Gastroesophageal sphincter (tissue), 4 donors: ENCODE measurements around the gene RYR2. TPM values are rescaled to one million over a fixed set of nuclear protein-coding genes. Genes with fewer than 3 reads are reported as not detected.

ENCODE experiments used
- ATAC-seq: fragments of 150-250 bp; one replicate; pipeline ENCODE4 v1.9.1; 2016; ENCODE audit warnings: mild to moderate bottlenecking, moderate library complexity
- H3K27ac ChIP-seq, 4 donors: fragments of 200-600 bp; sonication (generic) in 3 of 4; 1 replicate in 3 of 4; 2 replicates in 1 of 4; pipeline ENCODE4 v1.5.1; 2016 to 2019
- H3K27me3 ChIP-seq: fragments of 200-600 bp; sonication (generic); one replicate; pipeline ENCODE4 v1.5.1; 2019
- H3K36me3 ChIP-seq, 2 donors: fragments of 200-600 bp; sonication (generic); one replicate each; pipeline ENCODE4 v1.5.1; 2019; ENCODE audit warnings: control low read depth in 1 of 2
- H3K4me1 ChIP-seq, 3 donors: fragments of 200-600 bp; sonication (generic); 1 replicate in 2 of 3; 2 replicates in 1 of 3; pipeline ENCODE4 v1.5.1; 2016 to 2019; ENCODE audit warnings: control low read depth in 2 of 3
- H3K4me3 ChIP-seq, 2 donors: fragments of 200-600 bp; sonication (generic); one replicate each; pipeline ENCODE4 v1.5.1; 2019; ENCODE audit warnings: mild to moderate bottlenecking in 1 of 2, moderate library complexity in 1 of 2
- H3K9me3 ChIP-seq, 3 donors: fragments of 200-600 bp; sonication (generic); one replicate each; pipeline ENCODE4 v1.5.1; 2017 to 2019; ENCODE audit warnings: control low read depth in 2 of 3
- EP300 ChIP-seq: sonication (generic); formaldehyde crosslinking; IDR thresholded peaks from one replicate; pipeline ENCODE4 v1.6.1; 2017; ENCODE audit warnings: antibody characterized with exemption, mild to moderate bottlenecking
- POLR2A ChIP-seq, 2 donors: fragments of 450-650 bp; IDR thresholded peaks; one replicate each; pipeline ENCODE4 v1.6.1; 2017; ENCODE audit warnings: antibody characterized with exemption in 2 of 2, mild to moderate bottlenecking in 2 of 2, moderate library complexity in 1 of 2
- POLR2AphosphoS5 ChIP-seq: sonication (generic); formaldehyde crosslinking; IDR thresholded peaks from one replicate; pipeline ENCODE4 v1.6.1; 2017; ENCODE audit warnings: antibody characterized with exemption
- WGBS, 2 donors: methylation state at CpG; one replicate each; pipeline ENCODE4 v1.1.5; 2018; ENCODE audit warnings: low coverage in 1 of 2; 5-methylcytosine and 5-hydroxymethylcytosine counted together
- total RNA-seq, 4 donors: library from RNA; depleted of rRNA; stranded (reverse); fragments of >200 nt; gene quantifications; one replicate each; pipeline ENCODE4 v1.1.0, GENCODE V29; 2016
- TF ChIP-seq, protein P1 (sequence below), 4 experiments: fragments of 200-600 bp in 2 of 4; fragments of 450-650 bp in 2 of 4; sonication (generic) in 1 of 4; IDR thresholded peaks; one replicate each; pipeline ENCODE4 v1.5.1; 2017 to 2019; ENCODE audit warnings: antibody characterized with exemption in 4 of 4, mild to moderate bottlenecking in 2 of 4, moderate library complexity in 2 of 4

RYR2 gene
- total RNA-seq, 4 donors from 2014 or later: 27.4 to 78.8 (median 42.7) TPM

GRCh38 chr1:237690656-237691055 is 648.7 kb downstream of the RYR2 start:
- TF ChIP-seq, protein P1, sequence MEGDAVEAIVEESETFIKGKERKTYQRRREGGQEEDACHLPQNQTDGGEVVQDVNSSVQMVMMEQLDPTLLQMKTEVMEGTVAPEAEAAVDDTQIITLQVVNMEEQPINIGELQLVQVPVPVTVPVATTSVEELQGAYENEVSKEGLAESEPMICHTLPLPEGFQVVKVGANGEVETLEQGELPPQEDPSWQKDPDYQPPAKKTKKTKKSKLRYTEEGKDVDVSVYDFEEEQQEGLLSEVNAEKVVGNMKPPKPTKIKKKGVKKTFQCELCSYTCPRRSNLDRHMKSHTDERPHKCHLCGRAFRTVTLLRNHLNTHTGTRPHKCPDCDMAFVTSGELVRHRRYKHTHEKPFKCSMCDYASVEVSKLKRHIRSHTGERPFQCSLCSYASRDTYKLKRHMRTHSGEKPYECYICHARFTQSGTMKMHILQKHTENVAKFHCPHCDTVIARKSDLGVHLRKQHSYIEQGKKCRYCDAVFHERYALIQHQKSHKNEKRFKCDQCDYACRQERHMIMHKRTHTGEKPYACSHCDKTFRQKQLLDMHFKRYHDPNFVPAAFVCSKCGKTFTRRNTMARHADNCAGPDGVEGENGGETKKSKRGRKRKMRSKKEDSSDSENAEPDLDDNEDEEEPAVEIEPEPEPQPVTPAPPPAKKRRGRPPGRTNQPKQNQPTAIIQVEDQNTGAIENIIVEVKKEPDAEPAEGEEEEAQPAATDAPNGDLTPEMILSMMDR (IDR thresholded peaks at IDR 0.05): no peak
- TF ChIP-seq EP300: no peak
- TF ChIP-seq POLR2A (IDR thresholded peaks at IDR 0.05): no peak
- TF ChIP-seq POLR2AphosphoS5: no peak
- Histone ChIP-seq H3K4me3 (no peak overlapping the region), H3K27ac (no peak overlapping the region), H3K27me3 (no peaks in the 10 kb centered on the region), H3K9me3 (no peaks in the 10 kb centered on the region), H3K4me1 (peaks cover 0 to 10% (median 0%) of the 10 kb centered on the region in 3 donors), H3K36me3 (no peaks in the 10 kb centered on the region)
- ATAC-seq: no peak
- WGBS, 2 donors: 93% methylated on average over 2 of the region's 2 CpGs; no CpG with 5 or more reads in 1 of the 2 donors

DNA sequence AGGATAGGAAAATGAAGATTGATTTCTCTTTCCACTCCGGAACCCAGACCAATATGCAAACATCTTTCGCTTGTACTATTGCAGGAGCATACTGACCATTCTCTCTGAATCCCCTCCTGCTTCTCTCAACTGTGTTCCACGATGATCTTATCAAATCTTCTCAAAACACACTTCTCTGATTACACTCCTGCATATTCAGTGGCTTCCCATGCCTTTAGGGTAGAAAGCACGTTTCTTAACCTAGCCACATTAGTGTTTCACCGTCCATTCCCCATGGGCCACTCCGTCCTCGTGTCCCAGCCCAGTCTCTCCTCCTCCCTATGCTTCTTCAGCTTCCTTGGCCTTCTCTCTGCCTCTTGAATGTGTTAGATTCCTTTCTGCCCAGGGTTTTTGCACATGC is 650.3 kb downstream of the RYR2 start:
- no peak overlapping the region for H3K27ac ChIP-seq

DNA sequence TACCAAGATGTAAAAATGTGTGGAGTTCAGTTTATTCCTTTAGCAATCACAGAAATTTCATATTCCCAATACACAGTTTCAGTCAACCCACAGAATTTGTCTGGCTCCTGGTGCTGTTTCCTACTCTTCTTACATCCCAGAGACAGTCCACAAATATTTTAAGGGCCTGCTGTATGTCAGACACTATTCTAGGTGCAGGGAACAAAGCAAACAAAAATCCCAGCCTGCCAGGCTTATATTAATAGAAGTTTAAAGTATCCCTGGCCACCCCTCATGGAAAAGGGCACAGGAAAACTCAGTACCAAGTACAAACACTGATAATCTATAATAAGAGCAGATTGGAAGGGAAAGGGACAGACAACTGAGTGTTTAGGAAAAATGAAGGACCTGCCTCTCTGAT is 653.9 kb downstream of the RYR2 start:
- H3K27ac ChIP-seq: no peak overlapping the region
- no peak for TF ChIP-seq POLR2AphosphoS5
- TF ChIP-seq EP300: no peak
- ATAC-seq: no peak

More for the DNA sequence above, 650.3 kb downstream of the RYR2 start:
- no peak for TF ChIP-seq POLR2A (IDR thresholded peaks at IDR 0.05)
- no peak for TF ChIP-seq POLR2AphosphoS5
- no peak for TF ChIP-seq EP300
- TF ChIP-seq, protein P1 (IDR thresholded peaks at IDR 0.05): no peak
- Histone ChIP-seq H3K36me3 (no peaks in the 10 kb centered on the region), H3K4me1 (peaks cover 0 to 12% (median 0%) of the 10 kb centered on the region in 3 donors), H3K27me3 (no peaks in the 10 kb centered on the region), H3K9me3 (no peaks in the 10 kb centered on the region), H3K4me3 (no peak overlapping the region)
- 62 to 70% methylated on average over 7 of the region's 7 CpGs for WGBS, 2 donors
- ATAC-seq: no peak

DNA sequence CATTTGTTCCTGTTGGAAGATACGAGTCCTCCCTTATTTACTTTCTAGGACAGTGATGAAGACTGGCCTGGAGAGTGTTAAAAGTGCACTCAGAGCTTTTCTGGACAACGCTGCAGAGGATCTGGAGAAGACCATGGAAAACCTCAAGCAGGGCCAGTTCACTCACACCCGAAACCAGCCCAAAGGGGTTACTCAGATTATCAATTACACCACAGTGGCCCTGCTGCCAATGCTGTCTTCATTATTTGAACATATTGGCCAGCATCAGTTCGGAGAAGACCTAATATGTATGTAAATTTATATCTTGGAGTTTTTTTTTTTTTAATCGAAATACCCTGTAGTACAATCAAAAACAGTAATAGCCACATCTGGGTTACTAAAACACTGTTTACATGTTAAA is 658.2 kb downstream of the RYR2 start:
- no peaks in the 10 kb centered on the region for H3K36me3 ChIP-seq
- no peak for ATAC-seq
- peaks cover 0 to 3% (median 0%) of the 10 kb centered on the region in 3 donors for H3K4me1 ChIP-seq
- H3K9me3 ChIP-seq: no peaks in the 10 kb centered on the region
- TF ChIP-seq EP300 (no peak), POLR2A (IDR thresholded peaks at IDR 0.05) (no peak)
- TF ChIP-seq, protein P1 (IDR thresholded peaks at IDR 0.05): no peak
- H3K27ac ChIP-seq: no peak overlapping the region
- H3K27me3 ChIP-seq: no peaks in the 10 kb centered on the region
- no peak overlapping the region for H3K4me3 ChIP-seq
- WGBS, 2 donors: 37 to 56% methylated on average over 2 to 5 of the region's 5 CpGs

More for the DNA sequence above, 653.9 kb downstream of the RYR2 start:
- no peak overlapping the region for H3K4me3 ChIP-seq
- H3K9me3 ChIP-seq: no peaks in the 10 kb centered on the region
- no peaks in the 10 kb centered on the region for H3K36me3 ChIP-seq
- H3K4me1 ChIP-seq: peaks cover 0 to 3% (median 0%) of the 10 kb centered on the region in 3 donors
- H3K27me3 ChIP-seq: no peaks in the 10 kb centered on the region

DNA sequence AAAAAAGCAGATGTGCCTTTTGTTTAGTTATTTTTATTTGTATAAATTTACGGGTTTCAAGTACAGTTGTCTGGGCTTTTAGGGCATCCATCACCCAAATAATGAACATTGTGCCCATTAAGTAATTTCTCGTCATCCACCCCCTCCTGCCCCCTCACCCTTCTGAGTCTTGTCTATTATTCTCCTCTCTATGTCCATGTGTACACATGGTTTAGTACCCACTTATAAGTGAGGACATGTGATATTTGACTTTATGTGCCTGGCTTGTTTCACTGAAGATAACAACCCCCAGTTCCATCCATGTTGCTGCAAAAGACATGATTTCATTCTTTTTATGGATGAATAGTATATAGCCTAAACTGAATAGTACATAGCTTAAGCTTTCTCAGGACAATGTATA is 659.5 kb downstream of the RYR2 start:
- no peaks in the 10 kb centered on the region for H3K4me1 ChIP-seq
- no peak overlapping the region for H3K27ac ChIP-seq
- H3K36me3 ChIP-seq: no peaks in the 10 kb centered on the region
- no peak overlapping the region for H3K4me3 ChIP-seq
- no peak for TF ChIP-seq POLR2A (IDR thresholded peaks at IDR 0.05)
- no peak for TF ChIP-seq EP300
- no peak for TF ChIP-seq POLR2AphosphoS5
- TF ChIP-seq, protein P1 (IDR thresholded peaks at IDR 0.05): no peak
- no peaks in the 10 kb centered on the region for H3K27me3 ChIP-seq
- H3K9me3 ChIP-seq: no peaks in the 10 kb centered on the region
- no peak for ATAC-seq
- 81 to 93% methylated on average over 2 of the region's 2 CpGs for WGBS, 2 donors
